ENCODE data around the gene PLIN5. TPM values are rescaled to one million over a fixed set of nuclear protein-coding genes. Genes with fewer than 3 reads are reported as not detected.

The PLIN5 gene
- total RNA-seq, 1 experiment from 2014 or later = 8.1 TPM

DNA sequence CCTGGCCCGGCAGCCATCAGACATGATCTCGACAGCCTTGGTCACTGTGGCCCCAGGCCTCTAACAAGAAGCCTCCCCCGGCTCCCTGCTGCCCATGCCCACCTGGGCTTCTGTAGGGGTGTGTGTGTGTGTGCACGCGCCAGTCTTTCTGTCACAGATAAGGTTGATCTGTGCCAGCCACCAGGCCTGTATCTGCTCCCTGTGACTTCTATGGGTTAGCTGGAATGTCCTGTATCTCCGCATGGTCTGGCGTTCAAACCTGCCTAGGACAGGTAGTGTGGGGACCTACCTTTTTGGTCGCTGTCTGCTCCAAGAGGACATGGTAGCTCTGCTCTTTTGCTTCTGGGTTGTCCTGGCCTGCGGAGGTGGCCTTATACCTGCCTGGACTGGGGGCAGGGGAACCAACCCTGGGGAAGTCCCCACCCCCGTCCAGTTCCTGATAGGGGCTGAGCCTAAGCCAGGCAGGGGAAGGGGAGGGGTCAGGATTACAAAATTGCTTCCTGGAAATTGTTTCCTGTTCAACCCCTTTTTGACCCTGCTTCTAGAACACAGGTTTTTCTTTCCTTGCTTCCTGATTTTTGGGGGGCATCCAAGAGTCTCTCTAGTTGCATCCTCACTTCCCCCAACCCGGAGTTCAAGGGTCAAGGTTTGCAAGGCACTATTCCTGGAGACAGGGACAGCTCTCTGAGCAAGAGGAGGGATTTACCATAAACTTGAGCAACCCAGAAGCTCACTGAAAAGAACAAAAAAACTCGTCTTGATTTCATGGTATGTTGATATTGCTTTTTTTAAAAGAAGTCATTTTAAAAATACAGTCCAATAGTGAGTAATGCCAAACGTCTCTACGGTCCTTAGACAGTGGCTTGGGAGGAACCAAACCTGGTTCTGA is 4.9 kb upstream of the PLIN5 start, which contains the start of gene LRG1:
TSS of gene LRG1 (minus strand) at position 344 of the 889 bp plus-strand sequence. CDS start at position 321, 23 bp downstream.
- intact Hi-C loops (cut with micrococcal nuclease) = no loop called here
- Histone ChIP-seq H3K27ac (ENCODE audit: low read depth, low read length) (no peak within 1 kb of the TSS; the same call in 1 of the 2 replicates), H3K4me2 (ENCODE audit: low read length) (peak within 1 kb of the TSS; percentile 24; the same call in 1 of the 2 replicates), H3K9me2 (ENCODE audit: insufficient read depth) (no peaks in the 10 kb centered on the region), H3K4me1 (ENCODE audit: control insufficient read depth in 1 of 2, insufficient read depth in 2 of 2, low read length in 2 of 2) (peaks cover 14 to 28% of the 10 kb centered on the region in 2 experiments; a peak in 3 of 4 replicates), H3K36me3 (ENCODE audit: control insufficient read depth in 1 of 2, insufficient read depth in 2 of 2, low read length in 2 of 2) (no peaks in the 10 kb centered on the region), H3K27me3 (ENCODE audit: insufficient read depth, low read length) (no peaks in the 10 kb centered on the region), H2AFZ (ENCODE audit: low read depth, low read length, poor library complexity, severe bottlenecking) (no peak within 1 kb of the TSS), H3K4me3 (replicated peaks in 1 of 2; ENCODE audit: low read depth in 1 of 2, low read length in 2 of 2) (no peak within 1 kb of the TSS), H3K9me3 (ENCODE audit: control insufficient read depth in 1 of 2, insufficient read depth in 1 of 2, low read depth in 1 of 2, low read length in 2 of 2) (no peaks in the 10 kb centered on the region), H4K20me1 (ENCODE audit: insufficient read depth) (no peaks in the 10 kb centered on the region), H3K79me2 (ENCODE audit: insufficient read depth, low read length) (no peaks in the 10 kb centered on the region), H3K9ac (ENCODE audit: low read length) (no peak within 1 kb of the TSS)
- ATAC-seq = no peak
- RAD21 ChIA-PET (ENCODE audit: low non-redundant PET in 1 of 2, low total read pairs in 2 of 2, uncharacterized antibody in 2 of 2, unreplicated experiment in 2 of 2) = no interaction called here
- BruUV-seq (replicated peaks) = no TSS peak
- CTCF ChIA-PET = interaction anchor here (0.7 to 1.0 kb wide), 2 partner anchors 15 to 94 kb away, joined by 3 read pairs; no protein-coding TSS in a partner anchor
- POLR2A ChIA-PET = no interaction called here
- no peak for DNase-seq (ENCODE audit: low read depth, low spot score)
- TF ChIP-seq, protein P1, sequence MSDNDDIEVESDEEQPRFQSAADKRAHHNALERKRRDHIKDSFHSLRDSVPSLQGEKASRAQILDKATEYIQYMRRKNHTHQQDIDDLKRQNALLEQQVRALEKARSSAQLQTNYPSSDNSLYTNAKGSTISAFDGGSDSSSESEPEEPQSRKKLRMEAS (IDR thresholded peaks at IDR 0.05) = no peak
- TF ChIP-seq, protein P2, sequence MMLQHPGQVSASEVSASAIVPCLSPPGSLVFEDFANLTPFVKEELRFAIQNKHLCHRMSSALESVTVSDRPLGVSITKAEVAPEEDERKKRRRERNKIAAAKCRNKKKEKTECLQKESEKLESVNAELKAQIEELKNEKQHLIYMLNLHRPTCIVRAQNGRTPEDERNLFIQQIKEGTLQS (IDR thresholded peaks at IDR 0.05) = no peak
- no peak for TF ChIP-seq SRF (IDR thresholded peaks at IDR 0.05; ENCODE audit: low read depth)
- TF ChIP-seq, protein P3, sequence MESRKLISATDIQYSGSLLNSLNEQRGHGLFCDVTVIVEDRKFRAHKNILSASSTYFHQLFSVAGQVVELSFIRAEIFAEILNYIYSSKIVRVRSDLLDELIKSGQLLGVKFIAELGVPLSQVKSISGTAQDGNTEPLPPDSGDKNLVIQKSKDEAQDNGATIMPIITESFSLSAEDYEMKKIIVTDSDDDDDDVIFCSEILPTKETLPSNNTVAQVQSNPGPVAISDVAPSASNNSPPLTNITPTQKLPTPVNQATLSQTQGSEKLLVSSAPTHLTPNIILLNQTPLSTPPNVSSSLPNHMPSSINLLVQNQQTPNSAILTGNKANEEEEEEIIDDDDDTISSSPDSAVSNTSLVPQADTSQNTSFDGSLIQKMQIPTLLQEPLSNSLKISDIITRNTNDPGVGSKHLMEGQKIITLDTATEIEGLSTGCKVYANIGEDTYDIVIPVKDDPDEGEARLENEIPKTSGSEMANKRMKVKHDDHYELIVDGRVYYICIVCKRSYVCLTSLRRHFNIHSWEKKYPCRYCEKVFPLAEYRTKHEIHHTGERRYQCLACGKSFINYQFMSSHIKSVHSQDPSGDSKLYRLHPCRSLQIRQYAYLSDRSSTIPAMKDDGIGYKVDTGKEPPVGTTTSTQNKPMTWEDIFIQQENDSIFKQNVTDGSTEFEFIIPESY (IDR thresholded peaks at IDR 0.05; ENCODE audit: extremely low read depth, insufficient replicate concordance, low read length) = no peak
- no peak for TF ChIP-seq FOSL1 (IDR thresholded peaks at IDR 0.05; ENCODE audit: low read depth)
- no peak for TF ChIP-seq TCF7L2 (IDR thresholded peaks at IDR 0.05; ENCODE audit: borderline replicate concordance, extremely low read depth, insufficient read depth, insufficient read length)
- no peak for TF ChIP-seq SIN3A (IDR thresholded peaks at IDR 0.05; ENCODE audit: low read depth)
- TF ChIP-seq CEBPB (IDR thresholded peaks at IDR 0.05; ENCODE audit: low read depth) = no peak
- no peak for TF ChIP-seq CBX3 (IDR thresholded peaks at IDR 0.05; ENCODE audit: low read depth)
- TF ChIP-seq ZNF274 (IDR thresholded peaks at IDR 0.05; ENCODE audit: low read depth, low read length) = no peak
- TF ChIP-seq EZH2phosphoT487 (IDR thresholded peaks at IDR 0.05; ENCODE audit: borderline replicate concordance) = no peak
- no peak for TF ChIP-seq POLR2AphosphoS5 (IDR thresholded peaks at IDR 0.05; ENCODE audit: low read depth, low read length)

Measured in HCT116 (cell line).